Stimulated activated CD4-positive, alpha-beta T cell treated with anti-CD3 and anti-CD28 coated beads, TNF-alpha, amount 100 ng/mL, for 4 hours (primary cell): Measurements from ENCODE around the gene ALCAM.
"Not testable (repeated sequence)": the region's sequence is repeated elsewhere in the genome, so short reads cannot be mapped to it uniquely, and the experiment has no call there.

ENCODE experiments used
- DNase-seq, 3 experiments: peaks; one replicate each; pipeline ENCODE4 v3.0.0-alpha.2; 2020; ENCODE audit warnings: low read depth in 3 of 3

Gene ALCAM

DNA sequence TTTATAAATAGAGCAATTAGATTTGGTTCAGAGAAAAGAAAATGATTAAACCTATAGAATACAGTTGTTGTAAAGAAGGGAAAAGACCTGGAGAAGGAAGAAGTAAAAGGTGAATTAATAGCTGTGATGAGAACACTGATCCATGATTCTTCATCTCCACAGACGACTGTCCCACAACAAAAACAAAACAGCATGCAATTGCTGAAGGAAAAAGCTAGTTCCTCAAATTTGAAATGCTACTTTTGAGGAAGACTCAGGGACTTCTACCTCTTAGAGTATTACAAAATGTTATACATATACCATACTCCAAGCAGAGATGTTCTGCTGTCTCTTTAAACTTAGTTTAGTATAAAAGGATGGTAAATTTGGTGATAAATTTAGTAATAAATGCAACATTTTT lies 21.5 kb downstream of the ALCAM start:
- no peak for DNase-seq

DNA sequence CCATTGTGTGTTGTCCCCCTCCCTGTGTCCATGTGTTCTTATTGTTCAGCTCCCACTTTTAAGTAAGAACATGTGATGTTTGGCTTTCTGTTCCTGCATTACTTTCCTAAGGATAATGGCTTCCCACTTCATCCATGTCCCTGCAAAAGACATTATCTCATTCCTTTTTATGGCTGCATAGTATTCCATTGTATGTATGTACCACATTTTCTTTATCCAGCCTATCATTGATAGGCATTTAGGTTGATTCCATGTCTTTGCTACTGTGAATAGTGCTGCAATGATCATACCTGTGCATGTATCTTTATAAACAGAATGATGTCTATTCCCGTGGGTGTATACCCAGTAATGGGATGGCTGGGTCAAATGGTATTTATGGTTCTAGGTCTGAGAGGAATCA lies 23.1 kb downstream of the ALCAM start:
- not testable (repeated sequence) for DNase-seq

DNA sequence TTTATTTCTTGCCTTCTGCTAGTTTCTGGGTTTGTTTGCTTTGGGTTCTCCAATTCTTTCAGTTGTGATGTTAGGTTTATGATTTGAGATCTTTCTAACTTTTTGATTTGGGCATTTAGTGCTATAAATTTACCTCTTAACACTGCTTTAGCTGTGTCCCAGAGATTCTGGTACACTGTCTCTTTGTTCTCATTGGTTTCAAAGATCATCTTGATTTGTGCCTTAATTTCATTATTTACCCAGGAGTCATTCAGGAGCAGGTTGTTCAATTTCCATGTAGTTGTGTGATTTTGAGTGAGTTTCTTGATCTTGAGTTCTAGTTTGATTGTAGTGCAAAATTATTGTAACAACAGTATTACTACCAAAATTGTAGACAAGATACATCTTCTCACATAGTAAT lies 25.9 kb downstream of the ALCAM start:
- DNase-seq: not testable (repeated sequence)

DNA sequence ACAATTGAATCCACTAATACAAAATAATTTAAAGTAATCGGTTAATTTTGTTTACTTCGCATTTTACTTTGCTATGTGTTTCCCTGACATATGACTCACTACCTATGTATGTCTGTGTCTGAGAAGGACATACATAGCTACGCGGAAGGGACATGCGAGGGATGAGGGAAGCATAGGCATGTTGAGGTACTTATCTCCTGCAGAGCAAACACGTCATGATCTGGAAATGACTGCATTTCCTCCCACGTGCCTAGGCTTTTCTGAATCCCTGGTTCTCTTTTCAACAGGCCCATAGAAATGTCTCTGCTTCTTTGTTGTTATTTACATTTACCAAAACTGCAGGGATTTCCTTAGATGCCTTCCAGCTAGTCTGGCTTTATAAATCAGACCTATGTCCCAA lies 27.5 kb downstream of the ALCAM start:
- DNase-seq: no peak

DNA sequence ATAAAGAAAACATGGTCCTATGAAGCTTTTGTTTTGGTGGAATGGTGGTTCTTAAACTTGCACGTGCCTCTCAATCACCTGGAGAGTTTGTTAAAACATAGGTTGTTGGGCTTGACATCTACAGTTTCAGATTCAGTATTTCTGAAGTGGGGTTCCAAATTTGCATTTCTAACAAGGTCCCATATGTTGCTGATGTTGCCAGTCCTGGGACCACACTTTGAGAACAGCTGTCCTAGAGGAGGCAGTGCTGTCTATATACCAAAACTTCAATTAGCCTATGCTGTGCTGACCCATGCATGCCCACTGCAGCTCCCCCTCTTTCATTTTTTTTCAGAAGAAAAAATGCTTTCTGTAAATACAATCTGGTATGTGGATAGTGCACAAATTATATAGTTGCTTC lies 31.3 kb downstream of the ALCAM start:
- DNase-seq: no peak

DNA sequence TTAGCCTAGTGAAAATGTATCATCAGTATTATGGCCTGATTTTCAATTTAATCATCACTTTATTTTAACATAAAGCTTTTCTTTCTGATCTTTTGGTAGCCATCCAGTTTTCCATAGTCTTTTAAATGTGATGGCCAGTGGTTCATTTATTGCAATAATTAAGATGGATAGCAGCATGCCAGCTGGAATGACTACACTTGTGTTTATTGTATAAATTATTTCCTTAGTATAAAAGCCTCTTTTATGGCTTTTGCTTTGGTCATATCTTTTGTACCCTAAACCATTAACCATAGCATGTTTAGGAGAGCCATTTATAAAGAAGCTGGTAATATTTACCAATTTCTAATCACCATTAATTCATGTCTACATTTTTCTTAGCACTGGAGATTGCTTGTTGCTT lies 31.7 kb downstream of the ALCAM start:
- no peak for DNase-seq

DNA sequence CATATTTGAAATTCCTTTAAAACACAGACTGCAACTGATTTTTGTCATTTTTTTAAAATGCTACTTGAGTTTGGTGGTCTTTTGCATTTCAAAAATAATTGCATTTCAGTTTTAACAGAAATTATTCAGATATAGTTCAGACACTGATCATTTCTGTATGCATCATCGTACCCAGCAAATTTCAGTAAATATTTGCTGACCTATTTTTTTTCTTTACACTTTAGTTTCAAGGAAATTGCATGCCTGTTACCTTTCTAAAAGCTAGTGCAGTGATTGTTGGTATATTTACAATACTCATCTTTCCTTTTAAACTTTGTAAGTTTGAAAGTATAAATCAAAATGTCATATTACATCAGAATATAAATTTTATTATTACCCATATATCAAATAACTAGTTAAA lies 32.4 kb downstream of the ALCAM start:
- no peak for DNase-seq

DNA sequence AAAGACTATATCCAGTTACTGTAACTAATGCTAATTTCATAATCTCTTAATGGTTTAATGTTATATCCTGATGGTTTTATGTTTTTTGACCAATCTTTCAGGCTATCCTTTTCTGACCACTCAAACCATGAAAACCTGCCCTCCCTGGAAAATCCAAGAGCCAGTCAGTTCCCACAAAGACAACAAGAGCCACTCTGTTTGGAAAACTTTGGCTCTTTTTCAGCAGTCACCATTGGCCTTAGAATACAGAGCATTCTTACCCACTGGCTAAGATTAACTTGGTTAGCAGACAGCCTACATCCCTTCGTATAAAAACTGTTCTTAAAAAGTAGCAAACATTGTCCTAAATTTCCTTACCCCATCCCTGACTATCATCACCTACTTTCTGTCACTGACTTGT lies 32.9 kb downstream of the ALCAM start:
- no peak for DNase-seq

DNA sequence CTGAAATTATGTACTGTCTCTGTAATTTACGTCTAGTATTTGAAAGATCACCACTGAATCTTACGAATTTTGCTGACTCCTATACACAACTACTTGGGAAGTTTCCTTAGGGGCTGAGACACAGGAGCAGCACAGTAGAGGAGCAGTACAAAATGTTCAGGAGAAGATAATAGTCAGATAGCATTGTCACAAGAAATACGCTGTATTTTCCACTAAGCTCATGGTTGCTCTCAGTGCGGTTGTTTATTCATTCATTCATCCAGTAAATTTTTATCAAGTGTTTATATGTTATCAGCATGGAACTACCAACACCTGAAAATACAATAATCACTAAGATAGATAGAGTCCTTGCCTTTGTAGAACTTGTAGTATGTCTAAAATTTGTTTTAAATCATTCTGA lies 34.5 kb downstream of the ALCAM start:
- no peak for DNase-seq

DNA sequence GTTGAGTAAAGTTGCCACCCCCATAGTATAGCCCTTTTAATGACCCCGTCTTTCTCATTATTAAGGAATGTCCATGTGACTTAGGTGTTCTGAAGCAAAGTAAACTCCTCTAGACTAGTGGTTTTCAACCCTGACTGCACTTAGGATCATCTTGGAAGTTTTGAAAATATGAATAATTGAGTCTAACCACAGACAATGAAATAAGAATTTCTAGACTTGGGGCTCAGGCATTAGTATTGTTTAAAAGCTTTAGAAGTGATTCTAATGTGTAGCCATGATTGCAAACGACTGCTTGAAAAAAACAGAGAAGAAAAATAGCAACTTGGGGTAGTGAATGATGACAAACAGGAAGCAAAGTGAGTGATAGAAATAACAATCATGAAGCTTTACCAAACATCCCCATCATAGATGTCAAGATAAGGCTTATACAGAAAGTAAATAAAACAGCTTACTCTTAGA lies 35.0 kb downstream of the ALCAM start:
- no peak for DNase-seq

DNA sequence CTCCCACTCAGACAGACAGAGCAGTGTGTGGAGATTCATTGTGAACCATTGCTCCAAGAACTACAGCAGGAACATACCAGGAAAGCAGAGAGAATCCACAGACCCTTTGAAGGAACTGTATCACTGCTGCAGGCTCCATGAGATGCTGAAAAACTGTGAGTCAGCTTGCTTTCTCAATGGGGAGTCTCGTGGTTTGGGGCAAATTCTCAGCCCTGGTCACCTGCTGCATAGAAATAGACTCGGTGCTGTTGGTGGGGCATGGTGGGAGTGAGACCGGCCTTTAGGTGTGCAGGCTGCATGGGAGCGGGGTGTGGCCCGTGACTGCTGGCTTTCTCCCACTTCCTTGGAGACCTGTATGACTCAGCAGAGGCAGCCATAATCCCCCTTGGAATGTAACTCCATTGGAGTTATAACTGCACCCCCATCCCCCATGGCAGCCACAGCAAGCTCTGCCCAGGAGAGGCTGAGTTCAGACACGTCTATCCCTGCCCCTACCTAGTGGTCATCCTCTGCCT lies 35.6 kb downstream of the ALCAM start:
- no peak for DNase-seq

DNA sequence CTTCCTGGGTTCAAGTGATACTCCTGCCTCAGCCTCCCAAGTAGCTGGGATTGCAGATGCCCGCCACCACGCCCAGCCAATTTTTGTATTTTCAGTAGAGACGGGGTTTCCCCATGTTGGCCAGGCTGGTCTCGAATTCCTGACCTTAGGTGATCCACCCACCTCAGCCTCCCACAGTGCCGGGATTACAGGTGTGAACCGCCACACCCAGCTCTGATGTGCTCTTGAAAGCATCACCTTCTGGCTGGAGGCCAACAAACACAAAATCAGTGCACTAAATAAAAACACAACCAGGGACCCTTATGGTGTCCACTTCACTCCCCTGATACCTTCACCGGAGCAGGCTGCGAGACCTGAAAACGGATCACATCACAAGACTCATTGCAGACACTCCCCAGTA lies 36.3 kb downstream of the ALCAM start:
- not testable (repeated sequence) for DNase-seq

DNA sequence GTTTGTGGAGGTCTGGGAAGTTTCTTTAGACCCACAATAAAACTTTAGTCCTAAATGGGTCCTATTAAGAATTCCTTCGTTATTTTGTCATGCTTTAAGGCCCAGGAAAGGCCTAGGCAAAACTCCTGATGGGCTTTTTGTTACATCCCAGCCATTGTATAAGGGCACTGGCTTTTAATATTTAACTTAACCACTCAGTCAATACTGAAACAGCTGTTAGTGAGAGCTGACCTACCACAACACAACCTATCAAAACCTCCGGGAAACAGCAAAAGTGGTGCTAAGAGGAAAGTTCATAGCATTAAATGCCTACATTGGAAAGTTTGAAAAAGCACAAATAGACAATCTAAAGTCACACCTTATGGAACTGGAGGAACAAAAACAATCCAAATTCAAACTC lies 39.6 kb downstream of the ALCAM start:
- no peak for DNase-seq

DNA sequence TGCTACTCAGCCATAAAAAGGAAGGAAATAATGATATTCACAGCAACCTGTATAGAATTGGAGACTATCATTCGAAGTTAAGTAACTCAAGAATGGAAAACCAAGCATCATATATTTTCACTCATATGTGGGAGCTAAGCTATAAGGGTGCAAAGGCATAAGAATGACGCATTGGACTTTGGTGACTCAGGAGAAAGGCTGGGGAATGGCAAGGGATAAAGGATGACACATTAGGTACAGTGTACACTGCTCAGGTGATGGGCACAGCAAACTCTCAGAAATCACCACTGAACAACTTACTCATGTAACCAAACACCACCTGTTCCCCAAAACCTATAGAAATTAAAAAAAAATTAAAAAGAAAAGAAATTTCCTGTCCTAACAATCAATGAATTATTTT lies 42.7 kb downstream of the ALCAM start:
- DNase-seq: no peak

DNA sequence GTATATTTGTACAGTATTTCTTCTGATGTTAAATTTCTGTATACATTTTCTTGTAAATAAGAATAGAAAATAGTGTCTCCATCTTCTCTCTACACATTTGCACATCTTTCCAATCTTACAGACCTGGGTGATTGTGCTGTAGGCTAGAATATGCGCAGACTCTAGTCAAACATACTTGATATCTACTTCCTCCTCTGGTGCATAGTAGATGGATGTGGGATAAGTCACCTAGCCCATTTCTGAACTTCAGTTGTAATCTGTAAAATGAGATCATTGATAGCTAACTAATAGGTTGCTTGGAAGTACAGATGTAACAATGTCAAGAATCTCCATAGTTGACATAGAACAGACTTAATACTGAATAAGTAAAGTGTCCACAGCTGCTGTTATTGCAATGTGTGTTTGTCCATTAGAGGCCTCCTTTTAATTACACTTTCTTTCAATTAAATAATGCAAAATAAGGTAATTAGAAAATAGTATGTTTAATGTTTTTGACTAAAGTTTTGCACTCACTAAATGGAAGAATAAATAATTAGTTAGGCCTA lies 46.7 kb downstream of the ALCAM start:
- no peak for DNase-seq

DNA sequence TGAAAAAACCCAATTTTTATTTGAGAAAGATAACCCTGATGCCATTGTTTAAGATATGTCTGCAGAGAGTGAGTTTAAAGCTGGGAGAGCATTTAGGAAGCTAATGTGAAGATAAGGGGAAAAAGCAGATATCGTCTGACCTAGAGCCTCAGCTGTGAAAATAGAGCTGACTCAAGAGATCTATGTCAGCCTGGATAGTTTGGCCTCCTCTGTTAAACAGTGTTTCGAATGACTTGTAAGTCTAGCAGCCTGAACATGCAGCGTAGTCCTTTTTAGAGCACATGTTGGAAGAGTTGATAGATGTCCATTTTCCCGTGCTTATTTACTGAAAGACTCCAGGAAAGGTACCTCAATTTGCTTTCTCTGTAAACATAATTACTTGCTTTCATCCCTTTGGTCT lies 48.1 kb downstream of the ALCAM start:
- no peak for DNase-seq

DNA sequence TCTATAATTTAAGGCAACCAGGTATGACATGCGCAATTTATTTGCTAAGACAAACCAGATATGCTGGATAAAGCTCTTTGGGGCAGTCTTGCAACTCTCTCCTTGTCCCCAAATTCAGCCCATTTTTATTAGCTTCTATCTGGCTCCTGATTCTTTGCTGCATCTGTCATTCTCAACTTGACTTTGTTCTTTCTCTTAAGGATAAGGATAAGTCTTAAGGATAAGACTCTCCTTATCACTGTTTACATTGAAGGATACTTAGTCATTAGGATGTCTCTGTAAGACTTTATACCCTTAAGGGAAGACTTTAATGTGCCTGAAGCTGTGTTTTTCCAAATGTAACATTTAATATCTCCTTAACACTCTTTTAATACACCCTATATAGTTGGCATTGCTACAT lies 49.2 kb downstream of the ALCAM start:
- DNase-seq: no peak

DNA sequence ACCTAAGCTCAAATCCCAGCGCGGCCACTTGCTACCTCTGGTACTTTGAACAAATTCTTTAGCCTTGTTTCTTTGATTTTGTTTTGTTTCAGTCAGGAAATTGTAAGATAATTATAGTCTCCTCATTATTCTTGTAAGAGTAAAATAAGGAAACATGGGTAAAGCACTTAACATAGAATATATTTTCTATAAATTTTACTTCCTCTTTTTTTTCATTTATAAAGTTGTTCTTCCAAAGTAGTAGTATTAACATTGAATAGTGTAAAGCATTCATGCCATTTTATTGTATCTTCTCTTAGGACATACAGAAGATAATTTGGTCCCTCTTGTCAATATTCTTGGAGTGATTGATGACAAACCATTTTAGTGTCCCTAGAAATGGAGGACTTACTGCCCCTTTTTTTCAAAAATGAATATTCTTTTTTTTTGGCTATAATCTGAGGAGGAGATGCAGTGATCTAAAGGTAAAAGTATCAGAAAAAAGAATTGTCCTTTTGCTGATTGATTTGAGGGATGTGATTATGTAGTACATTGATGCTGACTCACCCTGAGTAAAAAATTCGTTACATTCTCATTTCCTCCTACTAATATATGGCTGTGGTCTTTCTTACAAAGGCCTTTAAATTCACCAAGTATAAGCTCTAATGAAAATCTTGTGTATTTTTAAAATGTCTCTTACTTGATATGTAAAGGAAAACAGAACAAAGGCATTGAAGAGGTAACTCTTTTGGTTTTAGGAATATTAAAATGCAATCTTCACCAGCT lies 51.0 kb downstream of the ALCAM start:
- DNase-seq: no peak

DNA sequence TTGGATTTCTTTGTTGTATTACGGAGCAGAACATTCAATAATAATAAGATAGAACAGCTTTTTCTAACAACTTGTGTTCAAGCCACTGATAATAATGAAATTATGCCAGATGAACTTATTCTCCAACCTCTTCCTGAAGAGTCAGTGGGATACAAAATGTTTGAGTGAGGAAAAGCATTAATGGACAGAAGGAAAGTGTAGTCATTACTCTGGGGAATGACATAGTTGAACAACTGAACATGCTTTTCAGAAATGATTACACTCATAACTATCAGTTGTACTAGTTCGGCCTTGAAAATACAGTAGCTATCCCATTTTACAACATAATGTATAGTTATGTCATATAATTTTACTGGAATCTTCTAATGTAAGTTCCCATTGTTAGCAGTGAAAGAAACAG lies 55.9 kb downstream of the ALCAM start:
- no peak for DNase-seq

DNA sequence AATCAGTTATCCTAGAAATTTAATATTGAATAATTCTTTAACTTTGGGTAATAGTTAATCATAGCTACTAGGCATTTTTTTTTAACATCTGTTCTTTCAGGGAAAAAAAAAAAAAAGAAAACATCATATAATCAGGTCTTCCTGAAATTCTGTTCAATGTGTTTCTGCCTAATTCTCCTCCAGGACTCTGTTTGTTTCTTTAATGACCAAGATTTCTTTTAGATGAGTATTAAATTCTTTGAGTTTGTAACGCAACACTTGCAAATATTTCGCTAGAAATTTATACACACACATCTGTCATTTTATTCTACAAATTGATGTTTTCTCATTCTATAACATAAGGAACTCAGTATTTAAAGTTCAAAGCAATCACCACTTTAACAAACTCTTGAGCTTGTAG lies 56.7 kb downstream of the ALCAM start:
- no peak for DNase-seq

DNA sequence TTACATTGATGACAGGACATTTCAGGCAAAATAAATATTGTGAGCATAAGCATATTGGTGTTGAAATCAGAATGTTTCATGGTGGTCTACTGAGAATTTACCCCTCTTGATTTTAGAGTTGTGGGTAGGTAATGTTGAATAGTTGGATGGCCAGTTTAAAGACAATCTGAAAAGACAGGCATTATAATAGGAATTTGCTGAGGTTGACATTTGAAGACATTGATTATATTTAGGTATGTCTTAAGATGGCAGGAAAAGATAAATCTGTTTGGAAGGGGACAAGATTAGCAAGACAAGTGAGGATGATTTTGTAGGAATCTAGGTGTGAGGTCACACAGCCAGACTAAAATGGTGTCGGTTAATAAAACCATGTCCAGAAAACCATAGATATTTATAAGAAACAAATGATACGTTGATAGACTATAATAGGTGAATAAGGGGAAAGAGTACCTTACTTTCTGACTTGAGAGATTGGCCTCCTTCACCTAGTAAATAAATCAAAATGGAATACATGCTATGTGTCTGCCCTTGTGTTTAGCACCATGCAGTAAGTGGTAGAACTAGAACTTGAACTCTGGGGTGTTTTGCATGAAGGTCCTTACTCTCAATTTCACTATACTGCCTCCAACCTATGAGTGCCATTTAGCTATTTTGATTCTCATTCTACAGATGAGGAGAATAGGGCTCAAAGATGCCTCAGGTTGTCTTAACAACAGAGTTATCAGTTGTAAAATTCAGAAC lies 57.9 kb downstream of the ALCAM start:
- no peak for DNase-seq

DNA sequence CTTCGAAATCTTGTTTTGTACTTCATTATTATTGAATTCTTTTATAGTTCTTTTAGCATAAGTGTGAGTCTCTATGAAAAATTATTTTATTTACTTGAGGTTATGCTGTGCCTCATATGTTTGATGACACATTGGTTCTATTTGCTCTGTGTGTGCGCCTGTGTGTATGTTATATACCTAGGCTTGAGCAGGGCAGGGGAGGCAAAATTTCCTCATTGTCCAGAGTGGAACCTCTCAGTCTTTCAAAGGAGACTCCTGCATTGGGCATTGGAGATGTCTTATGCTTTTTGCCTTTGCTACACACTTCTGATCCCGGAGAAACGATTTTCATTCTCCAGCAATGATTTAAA lies 58.4 kb downstream of the ALCAM start:
- DNase-seq: no peak

DNA sequence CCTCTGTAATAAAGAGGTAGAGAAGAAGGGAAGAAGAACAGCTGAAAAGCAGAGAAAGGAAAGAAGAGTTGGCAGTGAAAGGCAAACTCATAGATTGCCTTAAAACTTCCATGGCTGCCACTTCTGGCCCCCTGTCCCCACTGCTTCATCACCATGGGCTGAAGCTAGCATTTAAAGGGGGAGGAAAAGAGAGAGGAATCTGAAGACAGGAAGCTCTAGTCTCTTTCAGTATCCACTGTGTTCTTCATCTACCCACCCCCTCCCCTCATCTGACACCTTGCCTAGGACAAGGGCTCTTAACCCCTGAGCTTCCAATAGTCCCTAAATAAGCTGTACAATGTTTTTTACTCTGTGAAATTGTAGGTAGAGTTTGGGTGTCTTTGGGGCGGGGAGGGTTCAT lies 60.6 kb downstream of the ALCAM start:
- DNase-seq: no peak
